ENCODE data around the gene ZNF865. TPM values are rescaled to one million over a fixed set of nuclear protein-coding genes. Genes with fewer than 3 reads are reported as not detected.
A peak's percentile ranks its signal among the peaks of the same experiment; 100 is the strongest.

Gene ZNF865
- total RNA-seq, 4 donors from 2014 or later, result 8.6 to 18.9 (median 14.3) TPM

GRCh38 chr19:55643887-55644176, 38.4 kb downstream of the ZNF865 start:
- Histone ChIP-seq H3K27me3 (no peaks in the 10 kb centered on the region), H3K36me3 (peaks cover 0 to 10% (median 0%) of the 10 kb centered on the region in 3 donors), H3K27ac (peak overlapping the region; percentile 84 to 97 (median 88)), H3K9me3 (no peaks in the 10 kb centered on the region), H3K4me3 (peak overlapping the region; percentile 85 to 92 (median 88)), H3K4me1 (peaks cover 3 to 62% (median 24%) of the 10 kb centered on the region in 4 donors)
- no peak for TF ChIP-seq POLR2A (IDR thresholded peaks at IDR 0.05)
- TF ChIP-seq CTCF (IDR thresholded peaks at IDR 0.05), result no peak
- peak in 1 of 3 donors; percentile 55 for DNase-seq

- Histone ChIP-seq H3K4me1 (peaks cover 3 to 66% (median 29%) of the 10 kb centered on the region in 4 donors), H3K9me3 (no peaks in the 10 kb centered on the region), H3K27me3 (no peaks in the 10 kb centered on the region), H3K27ac (peak overlapping the region; percentile 84 to 97 (median 88)), H3K4me3 (peak overlapping the region; percentile 85 to 92 (median 88)), H3K36me3 (peaks cover 0 to 10% (median 0%) of the 10 kb centered on the region in 3 donors)
- TF ChIP-seq CTCF (IDR thresholded peaks at IDR 0.05) (no peak), POLR2A (IDR thresholded peaks at IDR 0.05) (no peak)
- DNase-seq, result no peak
Measured at GRCh38 chr19:55644191-55644833, 38.9 kb downstream of the ZNF865 start.

- TF ChIP-seq POLR2A (IDR thresholded peaks at IDR 0.05), result no peak
- no peak for TF ChIP-seq CTCF (IDR thresholded peaks at IDR 0.05)
- H3K27ac ChIP-seq, result peak overlapping the region in 1 of 4 donors; percentile 97
- peak overlapping the region in 1 of 4 donors; percentile 92 for H3K4me3 ChIP-seq
- H3K9me3 ChIP-seq, result no peaks in the 10 kb centered on the region
- DNase-seq, result peak in 1 of 3 donors; percentile 40
- H3K27me3 ChIP-seq, result no peaks in the 10 kb centered on the region
- H3K36me3 ChIP-seq, result peaks cover 0 to 10% (median 0%) of the 10 kb centered on the region in 3 donors
- H3K4me1 ChIP-seq, result peaks cover 3 to 60% (median 30%) of the 10 kb centered on the region in 4 donors
Measured at GRCh38 chr19:55644842-55645511, 39.5 kb downstream of the ZNF865 start.

GRCh38 chr19:55645512-55645881, 40.0 kb downstream of the ZNF865 start:
- Histone ChIP-seq H3K36me3 (peaks cover 0 to 10% (median 0%) of the 10 kb centered on the region in 3 donors), H3K4me1 (peaks cover 3 to 55% (median 28%) of the 10 kb centered on the region in 4 donors)

More at GRCh38 chr19:55645512-55645881, 40.0 kb downstream of the ZNF865 start:
- Histone ChIP-seq H3K27ac (peak overlapping the region in 1 of 4 donors; percentile 97), H3K27me3 (no peaks in the 10 kb centered on the region), H3K9me3 (no peaks in the 10 kb centered on the region), H3K4me3 (no peak overlapping the region)
- no peak for TF ChIP-seq CTCF (IDR thresholded peaks at IDR 0.05)
- TF ChIP-seq POLR2A (IDR thresholded peaks at IDR 0.05), result no peak
- DNase-seq, result no peak

Data from Peyer's patch (tissue), 4 donors.